Liver (tissue), 9 donors: ENCODE measurements around the gene USP47. TPM values are rescaled to one million over a fixed set of nuclear protein-coding genes. Genes with fewer than 3 reads are reported as not detected.

Experiments
- DNase-seq: peaks from one replicate; pipeline ENCODE4 v3.0.0-alpha.2; 2017; ENCODE audit warnings: low spot score
- H3K27ac ChIP-seq, 2 donors: one replicate each; pipeline ENCODE4 v1.7.0; 2013; ENCODE audit warnings: inconsistent platforms in 2 of 2, low read length in 2 of 2, control low read depth in 1 of 2, low read depth in 1 of 2, mild to moderate bottlenecking in 1 of 2
- H3K27me3 ChIP-seq, 4 donors: one replicate each; pipeline versions ENCODE4 v1.6.1 to v1.7.0; 2013; ENCODE audit warnings: low read length in 3 of 4, inconsistent platforms in 1 of 4, mild to moderate bottlenecking in 1 of 4, moderate library complexity in 1 of 4; ENCODE audit not compliant: control insufficient read depth in 4 of 4, insufficient read depth in 4 of 4
- H3K36me3 ChIP-seq, 4 donors: one replicate each; pipeline versions ENCODE4 v1.6.1 to v1.7.0; 2013; ENCODE audit warnings: low read length in 3 of 4, mild to moderate bottlenecking in 3 of 4, low read depth in 1 of 4, moderate library complexity in 1 of 4; ENCODE audit not compliant: control insufficient read depth in 4 of 4, insufficient read depth in 3 of 4
- H3K4me1 ChIP-seq, 4 donors: one replicate each; pipeline versions ENCODE4 v1.6.1 to v1.7.0; 2013; ENCODE audit warnings: low read length in 3 of 4, mild to moderate bottlenecking in 3 of 4, moderate library complexity in 1 of 4; ENCODE audit not compliant: control insufficient read depth in 4 of 4, insufficient read depth in 4 of 4
- H3K4me3 ChIP-seq, 3 donors: one replicate each; pipeline versions ENCODE4 v1.6.1 to v1.7.0; 2013; ENCODE audit warnings: low read length in 3 of 3, control low read depth in 1 of 3, low read depth in 1 of 3, mild to moderate bottlenecking in 1 of 3
- H3K9ac ChIP-seq, 2 donors: one replicate each; pipeline ENCODE4 v1.7.0; 2013; ENCODE audit warnings: low read length in 2 of 2, mild to moderate bottlenecking in 2 of 2, moderate library complexity in 2 of 2, control low read depth in 1 of 2, low read depth in 1 of 2
- H3K9me3 ChIP-seq, 4 donors: one replicate each; pipeline versions ENCODE4 v1.6.1 to v1.7.0; 2013; ENCODE audit warnings: low read length in 3 of 4; ENCODE audit not compliant: control insufficient read depth in 4 of 4
- ATF3 ChIP-seq: IDR thresholded peaks from 2 replicates; pipeline ENCODE4 v1.6.1; 2016; ENCODE audit warnings: antibody characterized with exemption
- CTCF ChIP-seq: fragments of 150-350 bp; IDR thresholded peaks from 2 replicates; pipeline ENCODE4 v1.5.1; 2017; ENCODE audit warnings: improper control_type of control experiment, low read depth, low read length; ENCODE audit not compliant: missing input control
- EGR1 ChIP-seq, 2 donors: IDR thresholded peaks; 2 replicates each; pipeline ENCODE4 v1.6.1; 2016 to 2018; ENCODE audit warnings: antibody characterized with exemption in 2 of 2, low read depth in 2 of 2
- FOXA1 ChIP-seq: IDR thresholded peaks from 2 replicates; pipeline ENCODE4 v1.6.1; 2016; ENCODE audit warnings: antibody characterized with exemption
- FOXA2 ChIP-seq: IDR thresholded peaks from 2 replicates; pipeline ENCODE4 v1.6.1; 2016; ENCODE audit warnings: antibody characterized with exemption
- GABPA ChIP-seq, 2 donors: IDR thresholded peaks in 1 of 2; conservative IDR thresholded peaks in 1 of 2; 2 replicates each; pipeline ENCODE4 v1.6.1; 2016; ENCODE audit warnings: antibody characterized with exemption in 2 of 2, mild to moderate bottlenecking in 1 of 2, moderate library complexity in 1 of 2
- HNF4A ChIP-seq, 2 donors: conservative IDR thresholded peaks; 2 replicates each; pipeline ENCODE4 v1.6.1; 2016; ENCODE audit warnings: antibody characterized with exemption in 2 of 2, mild to moderate bottlenecking in 2 of 2
- HNF4G ChIP-seq: IDR thresholded peaks from 2 replicates; pipeline ENCODE4 v1.6.1; 2016; ENCODE audit warnings: antibody characterized with exemption
- JUND ChIP-seq, 2 donors: IDR thresholded peaks; 2 replicates each; pipeline ENCODE4 v1.6.1; 2016; ENCODE audit warnings: antibody characterized with exemption in 2 of 2
- MAX ChIP-seq: IDR thresholded peaks from 2 replicates; pipeline ENCODE4 v1.6.1; 2016; ENCODE audit warnings: antibody characterized with exemption
- NR2F2 ChIP-seq: IDR thresholded peaks from 2 replicates; pipeline ENCODE4 v1.6.1; 2016; ENCODE audit warnings: antibody characterized with exemption
- RAD21 ChIP-seq, 2 donors: IDR thresholded peaks; 2 replicates each; pipeline ENCODE4 v1.6.1; 2016; ENCODE audit warnings: antibody characterized with exemption in 2 of 2, mild to moderate bottlenecking in 2 of 2
- RXRA ChIP-seq, 2 donors: IDR thresholded peaks; 2 replicates each; pipeline ENCODE4 v1.6.1; 2017 to 2018; ENCODE audit warnings: antibody characterized with exemption in 2 of 2, mild to moderate bottlenecking in 1 of 2
- SP1 ChIP-seq: IDR thresholded peaks from 2 replicates; pipeline ENCODE4 v1.6.1; 2018; ENCODE audit warnings: antibody characterized with exemption, mild to moderate bottlenecking
- TAF1 ChIP-seq: conservative IDR thresholded peaks from 2 replicates; pipeline ENCODE4 v1.6.1; 2016; ENCODE audit warnings: antibody characterized with exemption, mild to moderate bottlenecking
- YY1 ChIP-seq: IDR thresholded peaks from 2 replicates; pipeline ENCODE4 v1.6.1; 2016; ENCODE audit warnings: antibody characterized with exemption, mild to moderate bottlenecking
- polyA plus RNA-seq, 2 donors: library from polyadenylated mRNA; stranded (reverse) in 1 of 2; unstranded in 1 of 2; fragments of 200-250 nt in 1 of 2; fragments of >200 nt in 1 of 2; fragmentation: Nextera tagmentation in 1 of 2; extraction: Ambion mirVana in 1 of 2; gene quantifications; one replicate each; pipeline versions ENCODE4 v1.2.1 to v1.2.3, GENCODE V29; 2013 to 2015
- total RNA-seq, 2 donors: library from RNA; depleted of rRNA; stranded (reverse); fragments of >200 nt; gene quantifications; one replicate each; pipeline ENCODE4 v1.2.3, GENCODE V29; 2014
- TF ChIP-seq, protein P1 (sequence below): IDR thresholded peaks from 2 replicates; pipeline ENCODE4 v1.6.1; 2016; ENCODE audit warnings: antibody characterized with exemption
- TF ChIP-seq, protein P2 (sequence below): IDR thresholded peaks from 2 replicates; pipeline ENCODE4 v1.6.1; 2016; ENCODE audit warnings: antibody characterized with exemption, mild to moderate bottlenecking
- donor health status: healthy.
- donor health status: healthy.
- donor health status: healthy.
- donor health status: healthy.
- donor health status: healthy.

The USP47 gene
- total and polyA plus RNA-seq, 4 donors = 14.9 to 55.1 (median 32.2) TPM

DNA sequence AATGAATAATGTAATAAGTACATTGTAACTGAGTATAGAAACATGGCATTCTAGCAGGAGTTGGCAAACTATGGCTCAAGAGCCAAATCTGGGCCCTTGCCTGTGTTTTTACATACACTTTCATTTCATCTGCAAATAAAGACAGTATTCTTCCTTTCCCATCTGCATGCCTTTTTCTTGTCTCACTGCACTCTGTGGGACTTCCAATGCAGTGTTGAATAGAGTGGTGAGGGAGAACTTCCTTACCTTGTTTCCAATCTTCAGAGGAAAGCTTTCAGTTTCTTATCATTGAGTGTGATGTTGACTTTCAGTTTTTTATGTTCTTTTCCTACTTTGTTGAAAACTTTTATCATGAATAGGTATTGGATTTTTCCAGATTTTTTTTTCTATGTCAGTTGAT, 82.1 kb downstream of the USP47 start:
- no peaks in the 10 kb centered on the region for H3K27me3 ChIP-seq
- no peak overlapping the region for H3K27ac ChIP-seq
- H3K4me3 ChIP-seq = no peak overlapping the region
- no peak overlapping the region for H3K9ac ChIP-seq
- TF ChIP-seq HNF4G = no peak
- no peak for TF ChIP-seq ATF3
- TF ChIP-seq, protein P1, sequence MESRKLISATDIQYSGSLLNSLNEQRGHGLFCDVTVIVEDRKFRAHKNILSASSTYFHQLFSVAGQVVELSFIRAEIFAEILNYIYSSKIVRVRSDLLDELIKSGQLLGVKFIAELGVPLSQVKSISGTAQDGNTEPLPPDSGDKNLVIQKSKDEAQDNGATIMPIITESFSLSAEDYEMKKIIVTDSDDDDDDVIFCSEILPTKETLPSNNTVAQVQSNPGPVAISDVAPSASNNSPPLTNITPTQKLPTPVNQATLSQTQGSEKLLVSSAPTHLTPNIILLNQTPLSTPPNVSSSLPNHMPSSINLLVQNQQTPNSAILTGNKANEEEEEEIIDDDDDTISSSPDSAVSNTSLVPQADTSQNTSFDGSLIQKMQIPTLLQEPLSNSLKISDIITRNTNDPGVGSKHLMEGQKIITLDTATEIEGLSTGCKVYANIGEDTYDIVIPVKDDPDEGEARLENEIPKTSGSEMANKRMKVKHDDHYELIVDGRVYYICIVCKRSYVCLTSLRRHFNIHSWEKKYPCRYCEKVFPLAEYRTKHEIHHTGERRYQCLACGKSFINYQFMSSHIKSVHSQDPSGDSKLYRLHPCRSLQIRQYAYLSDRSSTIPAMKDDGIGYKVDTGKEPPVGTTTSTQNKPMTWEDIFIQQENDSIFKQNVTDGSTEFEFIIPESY = no peak
- no peak for TF ChIP-seq FOXA2
- TF ChIP-seq TAF1 = no peak
- no peak for TF ChIP-seq RAD21 (IDR thresholded peaks at IDR 0.05)
- no peak for TF ChIP-seq HNF4A (conservative IDR thresholded peaks at IDR 0.05)
- TF ChIP-seq SP1 = no peak
- no peak for TF ChIP-seq NR2F2
- TF ChIP-seq RXRA (IDR thresholded peaks at IDR 0.05) = no peak
- TF ChIP-seq JUND (IDR thresholded peaks at IDR 0.05) = no peak
- TF ChIP-seq YY1 = no peak
- TF ChIP-seq, protein P2, sequence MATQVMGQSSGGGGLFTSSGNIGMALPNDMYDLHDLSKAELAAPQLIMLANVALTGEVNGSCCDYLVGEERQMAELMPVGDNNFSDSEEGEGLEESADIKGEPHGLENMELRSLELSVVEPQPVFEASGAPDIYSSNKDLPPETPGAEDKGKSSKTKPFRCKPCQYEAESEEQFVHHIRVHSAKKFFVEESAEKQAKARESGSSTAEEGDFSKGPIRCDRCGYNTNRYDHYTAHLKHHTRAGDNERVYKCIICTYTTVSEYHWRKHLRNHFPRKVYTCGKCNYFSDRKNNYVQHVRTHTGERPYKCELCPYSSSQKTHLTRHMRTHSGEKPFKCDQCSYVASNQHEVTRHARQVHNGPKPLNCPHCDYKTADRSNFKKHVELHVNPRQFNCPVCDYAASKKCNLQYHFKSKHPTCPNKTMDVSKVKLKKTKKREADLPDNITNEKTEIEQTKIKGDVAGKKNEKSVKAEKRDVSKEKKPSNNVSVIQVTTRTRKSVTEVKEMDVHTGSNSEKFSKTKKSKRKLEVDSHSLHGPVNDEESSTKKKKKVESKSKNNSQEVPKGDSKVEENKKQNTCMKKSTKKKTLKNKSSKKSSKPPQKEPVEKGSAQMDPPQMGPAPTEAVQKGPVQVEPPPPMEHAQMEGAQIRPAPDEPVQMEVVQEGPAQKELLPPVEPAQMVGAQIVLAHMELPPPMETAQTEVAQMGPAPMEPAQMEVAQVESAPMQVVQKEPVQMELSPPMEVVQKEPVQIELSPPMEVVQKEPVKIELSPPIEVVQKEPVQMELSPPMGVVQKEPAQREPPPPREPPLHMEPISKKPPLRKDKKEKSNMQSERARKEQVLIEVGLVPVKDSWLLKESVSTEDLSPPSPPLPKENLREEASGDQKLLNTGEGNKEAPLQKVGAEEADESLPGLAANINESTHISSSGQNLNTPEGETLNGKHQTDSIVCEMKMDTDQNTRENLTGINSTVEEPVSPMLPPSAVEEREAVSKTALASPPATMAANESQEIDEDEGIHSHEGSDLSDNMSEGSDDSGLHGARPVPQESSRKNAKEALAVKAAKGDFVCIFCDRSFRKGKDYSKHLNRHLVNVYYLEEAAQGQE = no peak
- no peak for TF ChIP-seq FOXA1
- no peak for TF ChIP-seq EGR1 (IDR thresholded peaks at IDR 0.05; ENCODE audit: low read depth in 2 of 2)
- TF ChIP-seq GABPA (IDR thresholded peaks at IDR 0.05 in 1 of 2, conservative IDR thresholded peaks at IDR 0.05 in 1 of 2) = no peak
- no peak for TF ChIP-seq MAX
- TF ChIP-seq CTCF = no peak
- peaks cover 0 to 11% (median 5%) of the 10 kb centered on the region in 4 donors for H3K36me3 ChIP-seq
- H3K4me1 ChIP-seq = no peaks in the 10 kb centered on the region
- H3K9me3 ChIP-seq = no peaks in the 10 kb centered on the region
- no peak for DNase-seq
